ENCODE measurements around the gene FAT4.

- TF ChIP-seq, protein P1, sequence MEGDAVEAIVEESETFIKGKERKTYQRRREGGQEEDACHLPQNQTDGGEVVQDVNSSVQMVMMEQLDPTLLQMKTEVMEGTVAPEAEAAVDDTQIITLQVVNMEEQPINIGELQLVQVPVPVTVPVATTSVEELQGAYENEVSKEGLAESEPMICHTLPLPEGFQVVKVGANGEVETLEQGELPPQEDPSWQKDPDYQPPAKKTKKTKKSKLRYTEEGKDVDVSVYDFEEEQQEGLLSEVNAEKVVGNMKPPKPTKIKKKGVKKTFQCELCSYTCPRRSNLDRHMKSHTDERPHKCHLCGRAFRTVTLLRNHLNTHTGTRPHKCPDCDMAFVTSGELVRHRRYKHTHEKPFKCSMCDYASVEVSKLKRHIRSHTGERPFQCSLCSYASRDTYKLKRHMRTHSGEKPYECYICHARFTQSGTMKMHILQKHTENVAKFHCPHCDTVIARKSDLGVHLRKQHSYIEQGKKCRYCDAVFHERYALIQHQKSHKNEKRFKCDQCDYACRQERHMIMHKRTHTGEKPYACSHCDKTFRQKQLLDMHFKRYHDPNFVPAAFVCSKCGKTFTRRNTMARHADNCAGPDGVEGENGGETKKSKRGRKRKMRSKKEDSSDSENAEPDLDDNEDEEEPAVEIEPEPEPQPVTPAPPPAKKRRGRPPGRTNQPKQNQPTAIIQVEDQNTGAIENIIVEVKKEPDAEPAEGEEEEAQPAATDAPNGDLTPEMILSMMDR (IDR thresholded peaks at IDR 0.05): no peak
- no peak for TF ChIP-seq EP300 (IDR thresholded peaks at IDR 0.05)
Observed at GRCh38 chr4:125323654-125324053, 8.9 kb downstream of the FAT4 start.
